Stimulated activated CD8-positive, alpha-beta memory T cell treated with anti-CD3 and anti-CD28 coated beads, Interleukin-4, amount 100 ng/mL, for 1 hour (primary cell): Measurements from ENCODE around the gene LRRC31.

Source experiments
- DNase-seq, 2 donors: peaks; one replicate each; pipeline ENCODE4 v3.0.0-alpha.2; 2020; ENCODE audit warnings: low read depth in 2 of 2, low spot score in 1 of 2

Gene LRRC31

DNA sequence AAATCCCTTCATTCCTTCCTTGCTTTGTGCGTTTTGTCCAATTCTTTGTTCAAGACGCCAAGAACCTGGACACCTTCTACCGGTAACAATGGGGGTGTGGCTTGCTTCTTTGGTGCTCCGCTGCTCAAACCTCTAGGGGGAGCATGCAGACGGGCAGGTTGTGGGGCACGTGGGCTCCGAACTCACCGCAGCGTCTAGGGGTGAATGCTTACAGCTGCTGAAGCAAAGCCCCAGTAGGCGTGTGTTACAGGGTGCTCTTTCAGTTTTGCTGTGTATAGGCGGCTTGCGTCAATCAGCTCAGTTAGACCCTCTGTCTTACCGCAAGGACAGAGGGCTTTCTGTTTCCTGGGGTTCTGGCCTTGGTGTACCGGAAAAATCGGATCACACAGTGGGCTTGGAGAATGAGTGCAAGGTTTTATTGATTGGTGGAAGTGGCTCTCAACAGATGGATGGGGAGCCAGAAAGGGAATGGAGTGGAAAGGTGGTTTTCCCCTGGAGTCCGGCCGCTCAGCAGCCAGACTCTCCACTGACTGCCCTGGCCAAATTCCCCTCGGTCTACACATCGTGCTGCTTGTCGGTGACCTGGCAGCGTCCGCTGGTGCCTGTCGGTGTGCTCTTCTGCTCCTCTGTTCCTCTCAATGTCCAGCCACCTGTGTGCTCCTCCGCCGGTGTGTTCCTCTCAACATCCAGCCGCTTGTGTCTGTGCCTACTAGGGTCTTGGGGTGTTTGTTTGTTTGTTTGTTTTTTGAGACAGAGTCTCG, 55.8 kb downstream of the LRRC31 start:
- peak in 1 of 2 donors; percentile 49 for DNase-seq

DNA sequence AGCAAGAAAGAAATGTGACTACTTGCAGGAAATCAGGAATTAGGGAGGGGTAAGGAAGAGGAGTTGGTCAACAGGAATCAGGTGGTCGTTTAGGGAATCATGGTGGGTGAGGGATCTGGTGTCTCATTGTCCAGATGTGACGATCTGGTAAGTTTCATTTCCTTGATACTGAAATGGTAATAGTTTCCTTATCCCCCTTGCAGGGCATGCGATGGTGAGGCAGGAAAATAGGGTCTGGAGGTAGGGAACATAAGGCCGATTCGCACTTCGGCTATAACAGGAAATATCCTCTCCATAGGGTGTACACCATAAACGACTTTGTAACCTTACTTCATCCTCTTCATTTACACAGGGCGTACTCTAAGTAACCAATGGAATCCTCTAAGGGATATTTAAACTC, 56.5 kb downstream of the LRRC31 start:
- DNase-seq: no peak

DNA sequence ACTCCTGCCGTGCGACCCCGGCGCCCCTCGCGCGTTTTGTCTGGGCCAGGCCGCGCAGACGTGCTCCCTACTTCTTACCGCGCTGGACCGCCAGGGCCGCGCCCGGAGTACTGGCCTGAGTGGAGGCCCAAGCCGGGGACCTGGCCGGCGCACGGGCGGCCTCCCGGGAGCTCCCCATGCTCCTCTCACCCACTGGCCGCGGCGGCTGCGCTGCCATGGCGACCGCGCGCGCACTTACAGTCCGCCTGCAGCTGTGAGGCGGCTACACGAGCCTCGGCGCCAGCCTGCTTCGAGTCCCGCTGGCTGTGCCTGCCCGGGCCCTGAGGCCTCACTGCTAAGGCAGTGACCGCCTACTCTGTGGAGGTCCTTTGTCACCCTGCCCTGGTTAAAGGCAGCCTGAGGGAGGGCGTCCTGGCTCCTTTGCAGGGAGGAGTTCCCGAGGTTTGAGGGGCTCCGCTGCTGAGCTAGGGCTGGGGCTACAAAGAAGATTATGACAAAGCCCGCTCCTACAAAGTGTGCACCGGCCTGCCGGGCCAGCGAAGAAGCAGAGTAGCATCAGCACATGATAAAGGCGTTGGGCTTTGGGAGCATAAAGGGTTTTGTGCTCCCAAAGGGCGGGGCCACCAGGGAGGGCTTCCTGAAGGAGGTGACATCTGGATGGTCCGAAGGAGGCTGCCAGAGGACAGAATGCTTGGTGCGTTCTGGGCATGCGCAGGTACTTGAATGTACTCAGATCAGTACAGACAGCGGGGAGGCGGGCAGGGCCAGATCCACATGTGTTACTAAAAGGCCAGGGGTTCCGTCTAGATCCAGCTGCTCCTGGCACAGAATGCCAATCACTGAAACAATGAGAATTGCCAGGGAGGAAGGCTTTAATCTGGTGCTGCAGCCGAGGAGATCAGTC, 57.2 kb downstream of the LRRC31 start, which contains the start of the genes LRRC34 and LRRIQ4:
Gene LRRC34, minus strand, starts transcription at position 573 of the 904 bp plus-strand sequence. Its CDS starts 356 bp downstream, at position 217.
Gene LRRIQ4, plus strand, starts transcription at position 539 of the 904 bp plus-strand sequence. CDS start 9,052 bp downstream, outside the sequence.
- peak in 1 of 2 donors; percentile 39 for DNase-seq

DNA sequence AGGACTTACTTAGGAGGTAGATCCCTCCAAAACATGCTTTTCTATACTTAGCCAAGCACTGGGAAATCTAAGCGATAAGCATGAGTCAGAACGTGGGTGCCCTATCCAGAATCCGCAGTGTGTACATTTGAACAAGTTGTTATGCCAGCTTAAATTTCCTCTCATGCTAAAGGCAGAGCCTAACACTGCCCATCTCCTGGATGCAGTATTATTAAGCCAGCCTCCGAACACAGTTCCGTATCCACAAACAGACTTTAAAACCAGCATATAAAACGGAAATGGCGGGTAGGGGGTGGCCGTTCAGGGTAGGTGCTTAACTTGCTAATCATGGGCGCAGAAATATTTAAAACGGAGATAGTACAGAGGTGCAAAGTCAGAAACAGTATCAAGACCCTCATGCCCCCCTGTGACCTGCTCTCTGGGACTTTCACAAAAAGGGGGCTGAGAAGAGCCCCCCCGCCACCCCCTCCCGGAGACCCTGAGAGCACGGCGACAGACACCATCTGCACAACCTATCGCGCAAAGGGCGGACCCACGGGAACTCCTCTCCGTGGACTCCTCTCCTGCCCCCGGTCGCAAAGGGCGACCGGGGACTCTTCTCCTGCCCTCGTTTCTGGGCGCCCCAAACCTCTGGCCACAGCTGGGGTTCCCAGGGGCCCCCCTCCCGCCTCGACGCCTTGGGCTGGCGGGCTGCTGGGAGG, 58.0 kb downstream of the LRRC31 start:
- DNase-seq: no peak

DNA sequence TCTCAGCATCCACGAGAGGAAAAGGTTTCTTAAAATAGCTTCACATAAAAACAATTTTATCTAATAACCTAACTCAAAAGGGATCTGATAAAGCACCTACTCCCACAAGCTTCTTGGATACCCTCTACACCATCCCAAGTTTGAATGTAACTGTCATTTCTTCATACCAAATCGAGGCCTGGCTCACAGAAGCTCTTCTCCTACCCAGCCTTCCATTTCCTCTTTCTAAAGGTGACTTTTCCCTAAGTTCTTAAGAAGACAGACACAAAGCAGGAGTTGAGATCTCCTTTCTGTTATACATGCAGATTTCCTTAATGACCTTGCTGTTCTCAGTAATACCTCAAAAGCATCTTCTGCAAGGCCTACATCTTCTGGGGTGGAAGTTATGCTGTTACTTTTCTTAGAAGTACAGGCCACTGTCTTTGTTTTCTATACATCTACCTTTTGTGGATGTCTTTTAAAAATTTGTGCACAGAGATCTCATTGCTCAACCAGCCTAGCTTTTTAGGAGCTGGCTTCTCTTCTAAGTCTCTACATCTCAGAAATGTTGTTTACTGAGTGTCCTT, 60.4 kb downstream of the LRRC31 start:
- no peak for DNase-seq

GRCh38 chr3:169804681-169805080, 65.1 kb downstream of the LRRC31 start:
- no peak for DNase-seq

DNA sequence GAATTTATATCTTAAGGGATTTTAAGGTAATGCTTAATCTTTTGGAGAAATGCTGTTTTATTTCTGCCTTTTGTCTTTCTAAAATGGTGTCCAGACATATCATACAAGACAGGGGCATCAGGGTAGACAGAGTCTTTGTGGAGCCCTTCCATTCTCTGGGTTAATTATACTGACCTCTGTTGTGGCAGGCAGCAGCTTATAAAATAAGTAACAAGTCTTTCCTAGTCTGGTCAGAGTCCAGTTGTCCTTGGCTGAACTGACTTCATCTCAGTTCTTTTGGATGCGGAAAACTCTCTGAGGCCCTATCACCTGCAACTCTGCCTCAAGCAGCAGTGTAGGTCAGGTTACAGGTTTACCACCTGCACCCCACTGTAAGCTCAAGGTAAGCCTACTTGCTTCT, 77.4 kb downstream of the LRRC31 start:
- DNase-seq: no peak

- DNase-seq: no peak
These were observed 78.9 kb downstream of the LRRC31 start for GRCh38 chr3:169790687-169791429.

GRCh38 chr3:169790219-169790618, 79.5 kb downstream of the LRRC31 start:
- DNase-seq: no peak
